ENCODE results near the gene TOMM20L.
A peak's percentile ranks its signal among the peaks of the same experiment; 100 is the strongest.

The TOMM20L gene

DNA sequence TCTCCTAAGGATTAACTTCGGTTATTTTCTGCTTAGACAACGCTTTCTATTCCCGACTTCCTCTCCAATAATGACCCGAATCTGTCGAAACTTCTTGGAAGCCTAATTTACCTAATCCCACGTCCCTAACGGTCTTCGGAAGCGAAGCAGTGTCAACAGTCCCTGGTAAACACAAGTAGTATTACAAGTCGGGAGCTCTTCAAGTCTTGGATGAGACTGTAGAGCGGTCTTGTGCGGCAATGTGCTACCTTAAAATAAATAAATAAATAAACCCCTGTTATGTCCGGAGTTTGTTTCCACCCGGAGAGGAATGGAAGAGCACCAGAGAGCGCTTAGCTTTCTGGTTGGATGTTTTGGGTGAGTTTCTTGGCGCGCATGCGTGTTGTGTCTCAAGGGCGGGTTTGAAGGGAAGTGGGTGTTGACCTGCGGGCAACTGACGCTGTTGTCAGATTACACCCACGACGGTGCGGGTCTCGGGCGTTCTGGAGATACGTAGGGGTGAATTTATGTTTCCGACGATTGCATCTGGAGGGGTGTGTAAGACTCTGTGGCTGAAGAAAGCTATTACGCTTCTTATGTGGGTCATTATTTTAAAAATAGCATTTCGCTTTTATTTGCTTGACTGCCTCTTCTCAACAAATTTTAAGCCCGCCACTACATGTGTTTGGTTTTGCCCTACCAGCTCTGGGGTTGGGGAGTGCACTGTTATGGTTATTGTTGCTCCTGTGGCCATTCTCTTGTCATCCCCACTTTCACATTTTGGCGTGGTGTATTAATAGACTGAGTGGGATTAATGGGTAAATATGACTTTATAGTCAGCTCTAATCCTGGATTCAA is 31.8 kb downstream of the TOMM20L start, which contains the start of the genes KIAA0586 and TIMM9:
Gene KIAA0586, plus strand, starts transcription at position 439 of the 837 bp plus-strand sequence. CDS start 546 bp downstream, outside the sequence.
Gene TIMM9, minus strand, starts transcription at position 251 of the 837 bp plus-strand sequence. CDS start 15,586 bp downstream, outside the sequence.
- peak; percentile 95 for DNase-seq

DNA sequence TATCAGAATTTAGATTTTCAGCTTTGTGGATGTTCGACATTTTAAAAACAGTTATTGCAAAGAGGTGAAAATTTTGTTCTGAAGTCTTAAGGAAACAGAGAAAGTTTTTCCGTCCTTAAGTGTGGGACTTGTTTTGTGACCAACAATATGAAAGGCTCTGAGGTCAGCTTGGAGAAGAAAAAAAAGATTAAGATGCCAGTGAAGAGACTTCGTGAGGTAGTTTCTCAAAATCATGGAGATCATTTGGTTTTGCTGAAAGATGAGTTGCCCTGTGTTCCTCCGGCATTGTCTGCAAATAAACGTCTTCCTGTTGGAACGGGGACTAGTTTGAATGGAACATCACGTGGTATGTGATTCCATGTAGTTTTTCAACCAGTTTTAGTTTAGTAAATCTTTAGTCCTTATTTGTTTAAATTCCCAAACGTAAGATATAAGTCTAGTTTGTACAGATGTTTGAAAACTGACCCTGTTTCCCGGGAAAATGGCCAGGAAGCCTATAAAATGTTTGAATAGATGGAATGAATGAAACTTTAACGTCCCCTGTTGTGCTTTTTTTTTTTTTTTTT is 32.5 kb downstream of the TOMM20L start:
- DNase-seq, result no peak

DNA sequence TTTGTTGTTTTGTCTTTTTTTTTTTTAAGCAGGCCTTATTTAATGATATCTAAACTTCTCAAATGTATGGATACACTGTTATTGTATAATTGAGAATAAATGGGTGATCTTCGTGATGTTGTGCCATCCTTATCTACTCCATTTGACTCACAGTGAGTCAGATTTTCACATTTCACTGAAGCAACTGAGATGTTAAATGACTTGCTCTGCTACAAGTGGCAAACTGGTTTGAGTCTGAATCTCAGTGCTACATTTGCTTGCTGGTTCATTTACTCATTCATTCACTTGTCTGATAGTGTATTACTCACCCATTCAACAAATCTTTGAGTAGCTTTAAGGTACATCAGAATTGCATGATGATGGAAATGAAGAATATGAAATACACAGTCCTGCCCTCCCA is 34.4 kb downstream of the TOMM20L start:
- DNase-seq, result no peak

DNA sequence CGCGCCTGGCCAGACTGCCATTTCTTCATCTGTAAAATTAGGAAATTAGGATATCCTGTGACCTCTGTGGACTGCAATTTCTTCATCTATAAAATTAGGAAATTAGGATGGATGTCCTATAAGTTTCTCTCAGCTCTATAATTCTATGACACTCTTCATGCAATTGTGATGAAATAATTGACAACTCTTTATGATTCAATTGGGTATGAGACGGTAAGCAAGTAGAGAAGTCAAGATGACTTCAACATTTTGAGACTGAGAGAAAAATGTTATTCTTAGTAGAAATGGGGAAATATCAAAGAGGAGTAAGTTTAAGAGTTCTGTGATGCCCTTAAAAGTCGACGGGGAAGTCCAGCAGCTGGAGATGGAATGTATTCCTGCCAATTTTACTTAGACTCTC is 43.7 kb downstream of the TOMM20L start:
- no peak for DNase-seq

DNA sequence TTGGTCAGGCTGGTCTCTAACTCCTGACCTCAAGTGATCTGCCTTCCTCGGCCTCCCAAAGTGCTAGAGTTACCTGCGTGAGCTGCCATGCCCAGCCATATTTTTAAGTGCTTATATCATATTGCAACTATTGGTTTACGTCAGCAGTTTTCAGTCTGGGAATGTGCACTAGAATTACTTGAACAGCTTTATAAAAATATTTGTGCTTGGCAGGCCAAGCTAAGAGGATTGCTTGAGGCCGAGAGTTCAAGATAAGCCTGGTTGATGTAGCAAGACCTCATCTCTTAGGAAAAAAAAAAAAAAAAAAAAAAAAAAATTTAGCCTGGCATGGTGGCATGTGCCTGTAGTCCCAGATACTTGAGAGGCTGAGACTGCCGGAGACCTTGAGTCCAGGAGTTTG is 48.9 kb downstream of the TOMM20L start:
- DNase-seq, result no peak

DNA sequence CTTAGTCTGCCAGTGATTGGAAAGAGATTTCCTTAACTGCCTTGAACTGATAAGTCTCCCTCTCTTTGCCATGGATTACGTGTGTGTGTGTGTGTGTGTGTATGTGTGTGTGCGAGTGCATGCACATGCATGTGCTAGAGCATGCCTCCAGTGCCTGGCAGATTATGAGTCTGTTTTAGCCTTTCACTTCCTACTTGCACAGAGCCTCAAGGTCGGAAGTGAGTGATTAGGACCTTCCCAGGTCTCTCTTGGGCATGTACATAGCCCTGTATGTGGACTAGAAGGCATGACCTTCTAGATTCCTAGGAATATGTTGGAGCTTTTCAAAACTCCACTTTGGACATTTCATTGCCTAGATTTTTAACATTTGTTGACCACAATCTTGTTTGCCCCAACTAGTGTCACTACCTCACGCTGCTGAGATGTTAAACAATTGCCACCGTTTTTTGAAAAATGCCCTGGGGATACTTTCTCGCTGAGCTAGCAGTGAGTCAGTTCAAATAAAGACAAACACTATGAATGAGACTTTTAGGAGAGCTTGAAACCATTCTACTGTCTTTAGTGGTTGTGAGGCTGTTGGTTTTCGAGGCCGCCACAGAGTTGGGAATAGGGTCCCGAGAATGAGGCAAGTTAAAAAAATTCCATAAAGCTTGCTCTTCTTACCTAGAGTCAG is 60.0 kb downstream of the TOMM20L start:
- DNase-seq, result no peak

Data from activated CD4-positive, alpha-beta T cell treated with anti-CD3 and anti-CD28 coated beads, Interleukin-2, amount 50 U/mL, for 1 hour (primary cell).